H9 (cell line): ENCODE data around the gene VN1R2. TPM values are rescaled to one million over a fixed set of nuclear protein-coding genes. Genes with fewer than 3 reads are reported as not detected.

Experiments used
- DNase-seq: peaks from one replicate; pipeline ENCODE4 v3.0.0-alpha.2; 2017
- H2AFZ ChIP-seq: one replicate; pipeline ENCODE4 v1.6.1; 2013; ENCODE audit warnings: mild to moderate bottlenecking, low read length, control low read depth, moderate library complexity
- H2AK5ac ChIP-seq: 2 replicates; pipeline ENCODE4 v1.6.1; 2013; ENCODE audit warnings: low read length, control low read depth, mixed read lengths; ENCODE audit not compliant: insufficient read length
- H2BK120ac ChIP-seq: one replicate; pipeline ENCODE4 v1.6.1; 2013; ENCODE audit warnings: low read depth, mild to moderate bottlenecking, low read length, control low read depth, inconsistent platforms; ENCODE audit not compliant: poor library complexity, severe bottlenecking
- H2BK12ac ChIP-seq: 2 replicates; pipeline ENCODE4 v1.6.1; 2013; ENCODE audit warnings: low read length, control low read depth, mixed read lengths, low read depth; ENCODE audit not compliant: insufficient read length
- H2BK15ac ChIP-seq: 2 replicates; pipeline ENCODE4 v1.6.1; 2013; ENCODE audit warnings: low read depth, low read length, control low read depth
- H2BK20ac ChIP-seq: one replicate; pipeline ENCODE4 v1.6.1; 2013; ENCODE audit warnings: low read depth, mild to moderate bottlenecking, low read length, control low read depth, inconsistent platforms; ENCODE audit not compliant: poor library complexity, severe bottlenecking
- H2BK5ac ChIP-seq: 2 replicates; pipeline ENCODE4 v1.6.1; 2013; ENCODE audit warnings: low read length, control low read depth, mixed read lengths; ENCODE audit not compliant: insufficient read length
- H3K14ac ChIP-seq: 2 replicates; pipeline ENCODE4 v1.6.1; 2013; ENCODE audit warnings: low read length, control low read depth; ENCODE audit not compliant: insufficient read depth
- H3K18ac ChIP-seq: 2 replicates; pipeline ENCODE4 v1.6.1; 2013; ENCODE audit warnings: low read depth, mild to moderate bottlenecking, mixed read lengths, low read length, control low read depth; ENCODE audit not compliant: insufficient read length
- H3K23ac ChIP-seq: 2 replicates; pipeline ENCODE4 v1.6.1; 2013; ENCODE audit warnings: low read length, control low read depth, mixed read lengths, low read depth; ENCODE audit not compliant: insufficient read length
- H3K23me2 ChIP-seq: 2 replicates; pipeline ENCODE4 v1.6.1; 2013; ENCODE audit warnings: low read depth, mild to moderate bottlenecking, mixed read lengths, low read length, control low read depth; ENCODE audit not compliant: insufficient read length, poor library complexity, severe bottlenecking
- H3K27ac ChIP-seq: 2 replicates; pipeline ENCODE4 v1.5.1; 2013; ENCODE audit warnings: low read length, control low read depth, mixed read lengths, low read depth; ENCODE audit not compliant: insufficient read length
- H3K27me3 ChIP-seq: 2 replicates; pipeline ENCODE4 v1.6.1; 2013; ENCODE audit warnings: low read length, control low read depth, inconsistent platforms; ENCODE audit not compliant: insufficient read depth
- H3K4ac ChIP-seq: 2 replicates; pipeline ENCODE4 v1.6.1; 2013; ENCODE audit warnings: low read depth, mild to moderate bottlenecking, control low read depth, inconsistent platforms, low read length, moderate library complexity
- H3K4me1 ChIP-seq: 2 replicates; pipeline ENCODE4 v1.6.1; 2013; ENCODE audit warnings: low read length, control low read depth, inconsistent platforms; ENCODE audit not compliant: insufficient read depth
- H3K4me2 ChIP-seq: 2 replicates; pipeline ENCODE4 v1.6.1; 2013; ENCODE audit warnings: low read length, control low read depth, mixed read lengths; ENCODE audit not compliant: insufficient read length, insufficient read depth
- H3K56ac ChIP-seq: 2 replicates; pipeline ENCODE4 v1.6.1; 2013; ENCODE audit warnings: low read depth, mild to moderate bottlenecking, mixed read lengths, low read length, control low read depth; ENCODE audit not compliant: insufficient read length
- H3K79me1 ChIP-seq: 2 replicates; pipeline ENCODE4 v1.6.1; 2013; ENCODE audit warnings: low read depth, mild to moderate bottlenecking, moderate library complexity, low read length, control low read depth, inconsistent platforms; ENCODE audit not compliant: insufficient read depth, poor library complexity, severe bottlenecking
- H3K79me2 ChIP-seq: 2 replicates; pipeline ENCODE4 v1.6.1; 2013; ENCODE audit warnings: low read length, control low read depth, inconsistent platforms; ENCODE audit not compliant: insufficient read depth
- H3K9ac ChIP-seq: 2 replicates; pipeline ENCODE4 v1.6.1; 2013; ENCODE audit warnings: low read length, control low read depth, mixed read lengths; ENCODE audit not compliant: insufficient read length; ENCODE audit errors: extremely low read depth
- H3K9me3 ChIP-seq: one replicate; pipeline ENCODE4 v1.6.1; 2013; ENCODE audit warnings: low read depth, low read length, inconsistent platforms; ENCODE audit not compliant: control insufficient read depth
- H3T11ph ChIP-seq: one replicate; pipeline ENCODE4 v1.6.1; 2013; ENCODE audit warnings: mild to moderate bottlenecking, low read length, control low read depth, inconsistent platforms
- H4K20me1 ChIP-seq: one replicate; pipeline ENCODE4 v1.6.1; 2013; ENCODE audit not compliant: control insufficient read depth, insufficient read length, insufficient read depth
- H4K5ac ChIP-seq: 2 replicates; pipeline ENCODE4 v1.6.1; 2013; ENCODE audit warnings: low read depth, mild to moderate bottlenecking, mixed read lengths, low read length, control low read depth; ENCODE audit not compliant: insufficient read length
- H4K8ac ChIP-seq: replicated peaks from 2 replicates; pipeline ENCODE4 v1.6.1; 2013; ENCODE audit warnings: low read length, control low read depth, mixed read lengths, low read depth; ENCODE audit not compliant: insufficient read length
- H4K91ac ChIP-seq: 2 replicates; pipeline ENCODE4 v1.6.1; 2013; ENCODE audit warnings: low read depth, mild to moderate bottlenecking, moderate library complexity, mixed read lengths, low read length, control low read depth; ENCODE audit not compliant: insufficient read length
- H3K27ac Mint-ChIP-seq, 3 experiments: 2 replicates in 2 of 3; 3 replicates in 1 of 3; pipeline ENCODE4 v1.8.0; 2020 to 2021; ENCODE audit warnings: mixed read lengths in 3 of 3, mild to moderate bottlenecking in 1 of 3, moderate library complexity in 1 of 3
- H3K27me3 Mint-ChIP-seq: 2 replicates; pipeline ENCODE4 v1.8.0; 2021; ENCODE audit warnings: low read depth, mild to moderate bottlenecking, moderate library complexity, mixed read lengths
- H3K36me3 Mint-ChIP-seq, 3 experiments: 2 replicates in 2 of 3; 3 replicates in 1 of 3; pipeline ENCODE4 v1.8.0; 2020 to 2021; ENCODE audit warnings: low read depth in 3 of 3, mixed read lengths in 3 of 3; ENCODE audit not compliant: insufficient read depth in 1 of 3
- H3K4me1 Mint-ChIP-seq, 2 experiments: 2 replicates each; pipeline ENCODE4 v1.8.0; 2020; ENCODE audit warnings: mixed read lengths in 2 of 2
- H3K4me3 Mint-ChIP-seq, 2 experiments: 2 replicates in 1 of 2; 3 replicates in 1 of 2; pipeline ENCODE4 v1.8.0; 2020 to 2021; ENCODE audit warnings: mild to moderate bottlenecking in 2 of 2, mixed read lengths in 2 of 2, moderate library complexity in 1 of 2
- H3K9me3 Mint-ChIP-seq, 2 experiments: 2 replicates in 1 of 2; 3 replicates in 1 of 2; pipeline ENCODE4 v1.8.0; 2020; ENCODE audit warnings: mild to moderate bottlenecking in 2 of 2, mixed read lengths in 2 of 2, moderate library complexity in 1 of 2
- CTCF ChIP-seq: fragments of 200-600 bp; sonication (generic); conservative IDR thresholded peaks from 3 replicates; pipeline ENCODE4 v1.8.0; 2021; ENCODE audit warnings: antibody characterized with exemption, mild to moderate bottlenecking
- WGBS: extraction: QIAGEN DNeasy Blood & Tissue Kit; methylation state at CpG from one replicate; pipeline ENCODE4 v1.1.7; 2013; ENCODE audit warnings: missing lambda C conversion rate, low lambda C conversion rate, mixed read lengths; ENCODE audit not compliant: insufficient read length; ENCODE audit errors: extremely low coverage; 5-methylcytosine and 5-hydroxymethylcytosine counted together
- total RNA-seq: library from RNA; stranded (reverse); gene quantifications from 2 replicates; pipeline ENCODE4 v1.2.1, GENCODE V29; 2021

Gene VN1R2
- total RNA-seq, 1 experiment from 2014 or later, result not detected

DNA sequence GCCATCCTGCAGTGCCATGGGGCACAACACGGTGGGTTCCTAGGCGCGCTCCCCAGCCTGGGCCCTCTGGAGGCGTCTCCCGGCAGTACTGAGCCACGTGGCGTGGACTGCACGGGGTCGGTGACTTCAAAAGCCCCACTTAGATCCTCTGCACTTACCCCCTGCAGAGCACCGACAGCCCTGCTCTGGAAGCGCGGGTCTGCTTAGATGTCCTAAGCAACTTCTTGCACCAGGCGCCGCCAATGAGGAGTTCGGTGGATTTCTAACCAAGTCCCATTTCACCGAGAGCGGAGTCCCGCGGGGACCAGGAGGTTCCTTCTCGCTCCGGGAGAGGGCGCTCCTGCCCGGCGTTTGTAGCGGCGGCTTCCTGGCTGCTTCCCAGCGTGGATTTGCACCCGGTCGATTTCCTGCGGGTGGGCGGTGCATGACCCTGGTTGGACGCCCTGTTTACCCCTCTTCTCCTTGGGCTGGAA lies 50.3 kb downstream of the VN1R2 start:
- H3K27me3 Mint-ChIP-seq, result peaks cover 95% of the 10 kb centered on the region
- Histone ChIP-seq H3K14ac (no peak overlapping the region), H2BK20ac (no peak overlapping the region), H3K56ac (no peak overlapping the region), H2AK5ac (no peak overlapping the region), H3K23me2 (no peaks in the 10 kb centered on the region), H4K5ac (no peak overlapping the region), H3K18ac (no peak overlapping the region), H3K4me2 (peak overlapping the region; percentile 1), H2BK5ac (no peak overlapping the region), H3K79me1 (no peaks in the 10 kb centered on the region), H4K8ac (no peak overlapping the region), H3K9ac (no peak overlapping the region), H4K20me1 (no peaks in the 10 kb centered on the region), H2BK12ac (no peak overlapping the region), H3K27ac (no peak overlapping the region), H3T11ph (no peak overlapping the region), H2BK120ac (no peak overlapping the region), H3K27me3 (no peaks in the 10 kb centered on the region; the same call in 1 of the 2 replicates), H3K4me1 (no peaks in the 10 kb centered on the region), H2AFZ (no peak overlapping the region), H3K9me3 (no peaks in the 10 kb centered on the region), H3K79me2 (no peaks in the 10 kb centered on the region), H3K4ac (no peak overlapping the region), H2BK15ac (no peak overlapping the region), H4K91ac (no peak overlapping the region), H3K23ac (no peak overlapping the region)
- TF ChIP-seq CTCF, result peak; percentile 94
- peaks cover 0 to 9% of the 10 kb centered on the region in 2 experiments; a peak in 2 of 4 replicates for H3K4me1 Mint-ChIP-seq
- H3K4me3 Mint-ChIP-seq, result peak overlapping the region; percentile 44 to 46; a peak in 1 of 5 replicates
- peak; percentile 89 for DNase-seq
- peaks cover 0 to 8% (median 0%) of the 10 kb centered on the region in 3 experiments; a peak in 3 of 7 replicates for H3K36me3 Mint-ChIP-seq
- no CpG with 5 or more reads among the region's 32 CpGs for WGBS
- peak overlapping the region in 1 of 3 experiments; percentile 66; a peak in 2 of 7 replicates for H3K27ac Mint-ChIP-seq
- peaks cover 31 to 51% of the 10 kb centered on the region in 2 experiments for H3K9me3 Mint-ChIP-seq

Other genes with a start within 250 kb of the VN1R2 start
- gene ERVV-1, start 244.4 kb upstream of the VN1R2 start, total RNA-seq, result not detected in 2 replicates
- gene ERVV-2, start 213.6 kb upstream of the VN1R2 start, total RNA-seq, result not detected in 2 replicates
- 31.1 and 31.7 TPM in 2 replicates for gene ZNF160, start 154.9 kb upstream of the VN1R2 start, total RNA-seq
- gene ZNF415, start 125.4 kb upstream of the VN1R2 start, total RNA-seq, result 10.3 and 12.3 TPM in 2 replicates
- gene ZNF347, start 99.2 kb upstream of the VN1R2 start, total RNA-seq, result 17.8 and 18.8 TPM in 2 replicates
- 3.7 and 3.8 TPM in 2 replicates for gene ZNF665, start 64.9 kb upstream of the VN1R2 start, total RNA-seq
- gene ZNF677, start 3.4 kb upstream of the VN1R2 start, total RNA-seq, result 39.3 and 40.5 TPM in 2 replicates
- gene VN1R4, start 9.4 kb downstream of the VN1R2 start, total RNA-seq, result not detected in 2 replicates
- gene ZNF845, start 75.5 kb downstream of the VN1R2 start, total RNA-seq, result 17.4 TPM in 2 replicates
- gene ZNF525, start 107.4 kb downstream of the VN1R2 start, total RNA-seq, result 37.7 and 39.2 TPM in 2 replicates
- gene ZNF765, start 136.9 kb downstream of the VN1R2 start, total RNA-seq, result 20.4 and 23.1 TPM in 2 replicates
- gene ZNF761, start 173.7 kb downstream of the VN1R2 start, total RNA-seq, result 32.7 and 33.8 TPM in 2 replicates
- gene ZNF813, start 209.4 kb downstream of the VN1R2 start, total RNA-seq, result 17.3 TPM in 2 replicates